Effector memory CD8-positive, alpha-beta T cell (primary cell): ENCODE measurements around the gene P3H4.

Experiments used
- ATAC-seq: fragments of 150-1000 bp; cut with Tn5 transposase; replicated peaks from 2 replicates; pipeline ENCODE4 v1.10.0; 2021; ENCODE audit warnings: mild to moderate bottlenecking, moderate library complexity
- DNase-seq, 3 experiments: peaks; one replicate each; pipeline ENCODE4 v3.0.0; 2021
- H3K27ac Mint-ChIP-seq, 2 donors: one replicate each; pipeline ENCODE4 v1.8.0; 2022; ENCODE audit warnings: mild to moderate bottlenecking in 2 of 2, mixed read lengths in 2 of 2, moderate library complexity in 2 of 2
- H3K27me3 Mint-ChIP-seq, 2 donors: one replicate each; pipeline ENCODE4 v1.8.0; 2022; ENCODE audit warnings: mixed read lengths in 2 of 2
- H3K36me3 Mint-ChIP-seq: one replicate; pipeline ENCODE4 v1.8.0; 2022; ENCODE audit warnings: mild to moderate bottlenecking, moderate library complexity, mixed read lengths; ENCODE audit not compliant: insufficient read depth
- H3K4me1 Mint-ChIP-seq, 2 donors: one replicate each; pipeline ENCODE4 v1.8.0; 2022; ENCODE audit warnings: low read depth in 2 of 2, mixed read lengths in 2 of 2
- H3K4me3 Mint-ChIP-seq, 2 donors: one replicate each; pipeline ENCODE4 v1.8.0; 2022; ENCODE audit warnings: mild to moderate bottlenecking in 2 of 2, mixed read lengths in 2 of 2, moderate library complexity in 2 of 2
- H3K9me3 Mint-ChIP-seq, 2 donors: one replicate each; pipeline ENCODE4 v1.8.0; 2022; ENCODE audit warnings: mixed read lengths in 2 of 2

The P3H4 gene

GRCh38 chr17:41793784-41794539 is 17.8 kb downstream of the P3H4 start:
- peaks cover 0 to 40% of the 10 kb centered on the region in 2 donors for H3K27me3 Mint-ChIP-seq
- H3K27ac Mint-ChIP-seq, result no peak overlapping the region
- no peak for DNase-seq
- H3K4me3 Mint-ChIP-seq, result no peak overlapping the region
- no peaks in the 10 kb centered on the region for H3K9me3 Mint-ChIP-seq
- no peak for ATAC-seq
- peaks cover 3% of the 10 kb centered on the region for H3K36me3 Mint-ChIP-seq
- H3K4me1 Mint-ChIP-seq, result peaks cover 0 to 1% of the 10 kb centered on the region in 2 donors

- ATAC-seq, result no peak
- no peak overlapping the region for H3K27ac Mint-ChIP-seq
- H3K27me3 Mint-ChIP-seq, result peaks cover 0 to 34% of the 10 kb centered on the region in 2 donors
Measured at GRCh38 chr17:41792845-41793783, 18.6 kb downstream of the P3H4 start.

GRCh38 chr17:41787021-41787418 is 24.7 kb downstream of the P3H4 start:
- Mint-ChIP-seq H3K36me3 (no peaks in the 10 kb centered on the region), H3K9me3 (no peaks in the 10 kb centered on the region), H3K4me3 (peak overlapping the region; percentile 62 to 70), H3K27me3 (peaks cover 28 to 65% of the 10 kb centered on the region in 2 donors), H3K27ac (no peak overlapping the region), H3K4me1 (peaks cover 8 to 12% of the 10 kb centered on the region in 2 donors)
- ATAC-seq (no peak), DNase-seq (no peak)

More at GRCh38 chr17:41792845-41793783, 18.6 kb downstream of the P3H4 start:
- Mint-ChIP-seq H3K4me1 (peaks cover 0 to 4% of the 10 kb centered on the region in 2 donors), H3K36me3 (peaks cover 3% of the 10 kb centered on the region), H3K9me3 (no peaks in the 10 kb centered on the region), H3K4me3 (peak overlapping the region in 1 of 2 donors; percentile 19)
- DNase-seq, result no peak

GRCh38 chr17:41786227-41787020 is 25.3 kb downstream of the P3H4 start, which contains the start of gene JUP:
JUP (minus strand) TSS chr17:41786711; CDS start chr17:41771854, 14,857 bp downstream.
- Mint-ChIP-seq H3K4me1 (peaks cover 8 to 12% of the 10 kb centered on the region in 2 donors), H3K9me3 (no peaks in the 10 kb centered on the region), H3K27ac (no peak within 1 kb of the TSS), H3K36me3 (no peaks in the 10 kb centered on the region), H3K27me3 (peaks cover 34 to 66% of the 10 kb centered on the region in 2 donors), H3K4me3 (peak within 1 kb of the TSS; percentile 67 to 70)
- peak; percentile 81 to 82 (median 81) for DNase-seq
- peak; percentile 92 for ATAC-seq

- Mint-ChIP-seq H3K4me3 (peak overlapping the region; percentile 53 to 67), H3K4me1 (peaks cover 8 to 12% of the 10 kb centered on the region in 2 donors), H3K36me3 (no peaks in the 10 kb centered on the region), H3K27me3 (peaks cover 34 to 69% of the 10 kb centered on the region in 2 donors), H3K9me3 (no peaks in the 10 kb centered on the region), H3K27ac (no peak overlapping the region)
- DNase-seq (no peak), ATAC-seq (no peak)
Measured at GRCh38 chr17:41785859-41786226, 25.9 kb downstream of the P3H4 start.

- H3K4me1 Mint-ChIP-seq, result peaks cover 8 to 11% of the 10 kb centered on the region in 2 donors
- H3K36me3 Mint-ChIP-seq, result no peaks in the 10 kb centered on the region
- H3K4me3 Mint-ChIP-seq, result peak overlapping the region; percentile 53 to 67
- no peaks in the 10 kb centered on the region for H3K9me3 Mint-ChIP-seq
- peaks cover 39 to 63% of the 10 kb centered on the region in 2 donors for H3K27me3 Mint-ChIP-seq
- ATAC-seq (no peak), DNase-seq (no peak)
- H3K27ac Mint-ChIP-seq, result no peak overlapping the region
Measured at GRCh38 chr17:41785091-41785858, 26.5 kb downstream of the P3H4 start.

GRCh38 chr17:41784207-41784744 is 27.5 kb downstream of the P3H4 start:
- no peaks in the 10 kb centered on the region for H3K36me3 Mint-ChIP-seq
- peak overlapping the region in 1 of 2 donors; percentile 53 for H3K4me3 Mint-ChIP-seq
- H3K27ac Mint-ChIP-seq, result no peak overlapping the region
- ATAC-seq (no peak), DNase-seq (no peak)
- no peaks in the 10 kb centered on the region for H3K9me3 Mint-ChIP-seq
- peaks cover 8 to 11% of the 10 kb centered on the region in 2 donors for H3K4me1 Mint-ChIP-seq
- H3K27me3 Mint-ChIP-seq, result peaks cover 41 to 61% of the 10 kb centered on the region in 2 donors

- Mint-ChIP-seq H3K27me3 (peaks cover 35 to 68% of the 10 kb centered on the region in 2 donors), H3K27ac (no peak overlapping the region), H3K4me1 (peaks cover 8% of the 10 kb centered on the region in 2 donors), H3K36me3 (no peaks in the 10 kb centered on the region), H3K9me3 (no peaks in the 10 kb centered on the region), H3K4me3 (no peak overlapping the region)
- DNase-seq (no peak), ATAC-seq (no peak)
Measured at GRCh38 chr17:41782142-41782541, 29.6 kb downstream of the P3H4 start.

GRCh38 chr17:41781404-41782110 is 30.2 kb downstream of the P3H4 start:
- H3K4me1 Mint-ChIP-seq, result peaks cover 4% of the 10 kb centered on the region in 2 donors
- H3K27me3 Mint-ChIP-seq, result peaks cover 35 to 67% of the 10 kb centered on the region in 2 donors
- H3K4me3 Mint-ChIP-seq, result no peak overlapping the region
- no peak overlapping the region for H3K27ac Mint-ChIP-seq
- DNase-seq (no peak), ATAC-seq (no peak)
- no peaks in the 10 kb centered on the region for H3K9me3 Mint-ChIP-seq
- no peaks in the 10 kb centered on the region for H3K36me3 Mint-ChIP-seq

GRCh38 chr17:41779954-41780353 is 31.8 kb downstream of the P3H4 start:
- ATAC-seq, result no peak
- H3K36me3 Mint-ChIP-seq, result no peaks in the 10 kb centered on the region
- peaks cover 40 to 74% of the 10 kb centered on the region in 2 donors for H3K27me3 Mint-ChIP-seq
- no peak overlapping the region for H3K27ac Mint-ChIP-seq
- DNase-seq, result no peak
- H3K4me3 Mint-ChIP-seq, result no peak overlapping the region
- peaks cover 0 to 4% of the 10 kb centered on the region in 2 donors for H3K4me1 Mint-ChIP-seq
- no peaks in the 10 kb centered on the region for H3K9me3 Mint-ChIP-seq

GRCh38 chr17:41777574-41778188 is 34.1 kb downstream of the P3H4 start:
- Mint-ChIP-seq H3K27me3 (peaks cover 27 to 74% of the 10 kb centered on the region in 2 donors), H3K36me3 (no peaks in the 10 kb centered on the region), H3K4me1 (no peaks in the 10 kb centered on the region), H3K27ac (no peak overlapping the region), H3K9me3 (no peaks in the 10 kb centered on the region), H3K4me3 (no peak overlapping the region)
- DNase-seq, result no peak
- no peak for ATAC-seq
